Stimulated activated CD4-positive, alpha-beta T cell treated with anti-CD3 and anti-CD28 coated beads, Interleukin-4, amount 100 ng/mL, for 4 hours (primary cell): ENCODE data around the gene RREB1.
"Not testable (repeated sequence)": the region's sequence is repeated elsewhere in the genome, so short reads cannot be mapped to it uniquely, and the experiment has no call there.

Experiments
- DNase-seq, 2 experiments: peaks; one replicate each; pipeline ENCODE4 v3.0.0-alpha.2; 2020

The RREB1 gene

DNA sequence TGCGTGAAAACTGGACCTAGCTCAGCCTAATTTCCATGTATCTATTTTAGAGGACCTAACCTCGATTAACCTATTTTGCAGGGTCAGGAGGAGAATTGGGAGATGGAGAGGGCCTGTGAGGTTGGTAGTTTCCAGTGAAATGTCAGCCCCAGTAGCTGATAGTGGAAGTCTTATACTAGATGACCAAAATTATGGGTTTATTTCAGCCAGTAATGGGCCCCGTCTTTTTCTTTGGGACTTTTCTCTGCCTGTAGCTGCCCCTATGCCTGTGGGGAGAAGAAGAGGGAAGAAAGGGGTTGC is 37.8 kb downstream of the RREB1 start:
- DNase-seq: no peak

DNA sequence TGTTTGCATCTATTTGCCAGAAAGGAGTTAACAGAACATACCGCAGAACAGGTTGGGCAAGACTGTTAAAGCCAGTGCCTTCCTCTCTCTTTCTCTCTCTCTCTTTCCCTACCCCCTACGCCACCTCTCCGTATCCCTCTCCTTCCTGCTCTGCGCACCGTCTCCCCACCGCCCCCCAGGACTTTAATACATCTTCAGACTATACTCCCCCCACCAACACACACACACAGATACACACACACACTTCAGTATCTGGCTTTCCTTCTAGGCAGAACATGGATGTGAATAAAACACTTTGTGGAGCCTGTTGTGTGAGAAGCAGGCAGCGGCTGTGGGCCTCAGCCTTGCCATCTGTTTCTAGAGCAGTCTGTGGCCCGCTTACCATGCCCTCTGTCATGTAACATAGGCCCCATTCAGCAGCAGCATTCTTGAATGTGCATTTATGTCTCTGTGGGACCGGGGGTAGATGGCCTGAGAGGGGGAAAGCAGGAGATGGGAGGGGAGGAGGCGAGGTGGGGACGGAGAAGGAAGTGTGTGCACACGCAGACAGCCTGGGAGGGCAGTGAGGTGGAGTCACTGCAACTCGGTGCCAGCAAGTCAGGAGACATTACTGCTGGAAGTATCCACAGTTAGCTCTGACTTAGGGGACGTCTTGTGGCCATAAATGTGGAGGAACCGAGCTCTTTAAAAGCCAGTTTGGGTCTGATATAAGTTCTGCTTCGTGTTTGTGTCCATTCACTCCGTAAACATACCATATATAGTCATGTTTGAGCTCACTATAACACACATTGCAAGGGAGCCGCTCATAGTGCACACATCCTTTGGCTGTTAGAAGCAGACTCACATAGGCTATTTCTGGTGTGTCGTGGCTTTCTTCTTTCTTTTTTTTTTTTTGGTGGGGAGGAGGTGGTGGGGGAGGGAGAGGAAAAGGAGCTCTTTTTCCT is 38.4 kb downstream of the RREB1 start:
- DNase-seq: no peak

DNA sequence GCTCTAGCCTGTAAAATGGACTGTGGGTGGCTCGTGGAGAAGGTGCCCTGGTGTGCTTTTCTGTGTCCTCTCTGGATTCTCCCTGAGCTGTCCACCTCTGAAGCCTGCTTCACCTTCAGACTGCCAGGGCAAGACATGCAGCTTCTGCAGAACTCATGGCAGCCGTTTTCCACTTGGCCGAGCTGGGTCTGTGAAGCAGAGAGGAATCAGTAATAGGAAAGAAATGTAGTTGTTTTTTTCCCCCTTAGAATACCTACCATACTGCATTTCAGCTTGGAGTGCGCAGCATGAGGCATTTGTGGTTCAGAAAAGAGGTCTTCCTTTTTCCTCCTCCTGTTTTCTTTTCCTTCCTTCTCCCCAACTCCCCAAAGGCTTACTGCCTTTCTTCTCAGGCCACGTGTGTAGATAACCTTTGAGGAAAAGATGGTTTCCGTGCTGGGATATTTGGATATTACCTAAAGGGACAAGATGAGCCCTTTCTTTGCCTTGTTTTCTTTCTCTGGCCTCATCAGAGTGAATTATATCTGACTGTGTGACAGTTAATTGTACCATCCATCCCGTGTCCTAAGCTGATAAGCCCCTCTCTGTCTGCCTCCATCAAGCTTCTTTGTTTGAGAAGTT is 39.4 kb downstream of the RREB1 start:
- DNase-seq: no peak

DNA sequence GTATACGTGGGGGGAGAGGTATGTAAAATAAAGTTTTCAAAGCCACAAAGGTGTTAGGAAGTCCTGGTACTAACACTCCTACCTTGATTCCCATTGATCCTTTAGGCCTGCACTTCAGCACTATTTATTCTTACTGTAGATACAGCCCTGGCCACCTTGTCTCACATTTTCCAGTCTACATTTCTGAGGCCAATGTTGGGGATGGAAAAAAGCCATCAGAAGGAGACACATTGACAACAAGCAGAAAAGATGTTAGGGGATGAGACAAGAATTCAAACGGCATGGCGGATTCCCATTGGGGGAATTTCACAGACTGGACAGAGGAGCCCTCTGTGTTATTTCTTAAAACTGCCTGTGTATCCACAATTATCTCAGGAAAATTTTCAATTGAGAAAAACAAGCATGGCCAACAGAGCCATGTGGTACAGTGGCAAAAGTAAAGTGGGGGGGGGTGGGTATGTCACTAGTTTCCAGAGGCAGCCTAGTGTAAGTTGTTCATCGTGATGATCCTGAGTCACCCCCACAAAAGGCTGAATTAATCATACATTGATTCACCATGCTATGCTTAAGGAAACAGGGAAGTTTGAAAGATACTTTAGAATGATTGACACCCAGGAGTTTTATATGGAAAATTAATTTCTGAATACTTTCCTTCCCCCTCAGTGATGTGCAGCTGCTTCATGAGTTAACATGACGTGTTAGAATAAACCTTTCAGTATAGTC is 40.5 kb downstream of the RREB1 start:
- peak in 1 of 2 experiments; percentile 46 for DNase-seq

DNA sequence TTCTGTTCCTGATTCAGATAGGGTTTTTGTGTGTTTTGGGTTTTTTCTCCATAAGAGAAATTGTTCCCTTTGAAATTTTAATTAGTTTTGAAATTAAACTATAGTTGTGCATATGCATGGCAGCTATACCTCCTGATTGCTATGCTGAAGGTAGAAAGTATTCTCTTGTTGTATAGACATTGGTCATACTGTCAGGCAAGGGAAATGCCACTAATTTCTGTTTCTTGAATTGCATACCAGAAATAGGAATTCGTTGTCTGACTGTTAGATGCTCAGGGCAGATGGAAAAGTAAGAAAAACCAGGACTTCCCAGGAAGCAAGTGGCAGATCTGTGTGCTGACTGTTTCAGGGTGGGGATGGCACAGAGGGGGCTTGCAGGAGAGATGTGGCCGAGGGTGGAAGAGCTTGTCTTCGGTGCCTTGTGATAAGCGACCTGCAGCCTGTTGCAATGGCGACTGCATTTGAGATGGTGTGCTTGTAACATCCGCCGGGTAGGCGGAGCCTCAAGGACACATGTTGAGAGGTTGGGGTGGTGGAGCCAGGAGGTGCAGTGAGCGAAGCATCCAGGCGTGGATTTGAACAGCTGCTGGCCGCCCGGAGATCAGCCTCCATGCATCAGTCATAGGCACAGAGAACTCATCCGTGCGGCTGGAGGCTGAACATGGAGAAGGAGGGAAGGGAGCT is 42.8 kb downstream of the RREB1 start:
- DNase-seq: no peak

DNA sequence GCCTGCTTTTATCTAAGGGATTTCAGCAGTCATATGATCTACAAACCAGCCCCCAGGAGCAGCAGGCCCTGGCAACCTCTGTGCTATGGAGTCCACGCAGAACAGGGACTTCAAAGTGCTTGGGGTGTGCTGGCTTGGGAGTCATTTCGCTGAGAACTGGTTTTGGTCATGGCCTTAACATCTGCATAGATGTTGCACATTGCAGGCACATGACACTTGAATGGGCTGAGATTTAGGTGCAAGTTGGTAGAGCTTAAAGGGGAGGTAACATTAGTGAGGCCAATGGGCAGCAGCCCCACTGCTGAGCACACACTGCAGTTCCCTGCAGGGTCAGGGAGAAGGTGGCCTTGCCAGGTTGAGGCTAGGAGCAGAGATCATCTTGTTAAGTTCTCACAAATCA is 43.6 kb downstream of the RREB1 start:
- DNase-seq: no peak

DNA sequence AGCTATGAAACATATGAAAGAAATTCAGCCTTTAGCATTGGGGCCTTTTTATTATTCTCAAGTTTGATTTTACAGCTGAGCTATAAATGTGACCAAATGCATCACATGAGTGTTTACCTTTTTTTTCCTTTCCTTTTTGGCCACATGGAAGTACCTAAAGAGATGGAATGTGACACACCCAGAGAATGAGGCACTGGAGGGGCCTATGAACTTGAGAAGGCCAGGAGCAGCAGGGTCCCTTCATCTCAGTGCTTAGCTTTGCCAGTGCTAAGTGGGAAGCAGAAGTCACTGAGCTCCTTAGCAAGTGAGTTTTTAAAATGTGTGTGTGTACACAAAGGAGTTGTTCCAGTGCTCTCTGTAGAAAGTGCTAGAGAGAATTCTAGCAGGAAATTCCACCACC is 44.7 kb downstream of the RREB1 start:
- DNase-seq: no peak

DNA sequence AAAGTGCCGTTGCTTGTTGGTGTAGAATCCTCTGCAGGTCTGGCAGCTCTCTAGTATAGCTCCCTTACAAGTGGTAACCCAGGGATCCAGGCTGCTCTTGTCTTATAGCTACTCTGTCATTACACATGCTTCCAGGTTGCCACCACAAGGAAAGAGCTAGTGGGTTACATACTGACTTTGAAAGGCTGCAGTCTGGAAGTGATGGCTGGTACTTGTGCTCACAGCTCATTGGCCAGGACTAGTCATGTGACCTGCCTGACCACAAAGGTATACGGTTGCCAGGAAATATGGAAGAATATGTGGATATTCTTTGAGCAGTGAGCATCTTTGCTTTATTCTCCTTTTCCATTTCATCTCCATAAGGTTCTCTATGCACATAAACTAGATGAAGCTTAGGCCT is 46.0 kb downstream of the RREB1 start:
- DNase-seq: no peak

DNA sequence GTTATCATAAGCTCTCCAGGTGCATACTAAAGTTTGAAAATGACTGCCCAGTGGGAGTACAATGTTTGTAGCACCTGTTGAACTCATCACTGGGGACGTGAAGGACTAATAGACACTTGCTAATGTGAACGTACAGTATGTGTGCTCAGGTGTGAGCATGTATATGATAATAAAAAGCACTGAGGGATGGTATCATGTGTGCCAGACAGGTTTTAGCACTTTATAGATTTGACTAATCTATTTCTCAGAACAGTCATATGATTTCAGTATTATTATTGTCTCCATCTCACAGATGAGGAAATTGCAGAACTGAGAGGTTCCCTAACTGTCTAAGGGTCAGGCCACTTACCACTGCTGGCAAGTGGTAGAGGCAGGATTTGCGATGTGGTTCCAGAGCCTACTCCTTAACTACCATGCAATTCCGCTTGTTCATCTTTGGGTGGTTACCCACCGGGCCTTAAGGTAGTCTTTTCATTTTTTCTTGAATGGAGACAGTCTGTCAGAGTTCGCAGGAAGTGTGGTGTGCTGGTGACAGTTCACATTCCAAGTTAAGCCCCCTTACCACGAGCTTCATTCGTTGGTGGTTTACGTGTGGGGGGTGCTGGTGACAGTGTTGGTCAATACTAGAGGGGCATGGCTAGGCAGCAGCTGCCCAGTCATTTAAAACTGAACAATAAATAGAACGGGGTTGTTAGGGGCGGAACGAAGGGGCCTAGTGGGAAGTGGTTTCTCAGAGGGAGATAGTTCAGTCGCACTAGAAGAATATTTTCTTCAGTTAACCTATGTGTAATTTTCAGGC is 46.8 kb downstream of the RREB1 start:
- DNase-seq: no peak

DNA sequence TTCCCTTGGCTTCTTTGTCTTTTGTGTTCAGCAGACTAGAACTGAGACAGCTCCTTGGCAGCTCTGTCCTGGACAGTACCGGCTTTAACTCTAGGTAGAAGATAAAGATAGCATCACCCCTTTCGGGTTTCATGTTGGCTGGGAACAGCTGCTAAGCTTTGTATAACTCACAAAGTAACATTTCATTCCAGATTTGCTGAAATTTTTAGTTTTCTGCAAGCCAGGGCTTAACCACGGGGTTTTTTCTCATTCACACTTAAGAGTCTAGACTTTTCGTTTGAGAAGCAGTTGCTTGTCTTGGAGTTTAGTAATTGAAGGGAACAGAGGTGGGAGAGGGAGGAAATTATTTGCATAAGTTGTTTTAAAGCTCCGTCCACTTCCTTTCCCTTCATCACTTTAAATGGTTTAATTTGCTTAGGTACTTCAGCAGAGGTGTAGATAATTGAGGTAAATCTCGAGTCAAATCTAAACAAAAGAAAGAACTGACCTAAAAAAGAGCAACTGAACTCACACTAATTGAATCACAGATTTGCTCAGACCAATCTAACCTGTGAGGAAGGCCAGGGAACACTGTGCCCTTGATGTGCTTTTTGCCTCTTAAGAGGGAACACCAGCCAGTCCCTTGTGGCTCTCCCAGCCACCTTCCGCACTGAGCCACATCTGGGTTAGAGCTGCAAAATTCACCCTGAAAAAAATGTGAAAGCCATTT is 48.3 kb downstream of the RREB1 start:
- no peak for DNase-seq

DNA sequence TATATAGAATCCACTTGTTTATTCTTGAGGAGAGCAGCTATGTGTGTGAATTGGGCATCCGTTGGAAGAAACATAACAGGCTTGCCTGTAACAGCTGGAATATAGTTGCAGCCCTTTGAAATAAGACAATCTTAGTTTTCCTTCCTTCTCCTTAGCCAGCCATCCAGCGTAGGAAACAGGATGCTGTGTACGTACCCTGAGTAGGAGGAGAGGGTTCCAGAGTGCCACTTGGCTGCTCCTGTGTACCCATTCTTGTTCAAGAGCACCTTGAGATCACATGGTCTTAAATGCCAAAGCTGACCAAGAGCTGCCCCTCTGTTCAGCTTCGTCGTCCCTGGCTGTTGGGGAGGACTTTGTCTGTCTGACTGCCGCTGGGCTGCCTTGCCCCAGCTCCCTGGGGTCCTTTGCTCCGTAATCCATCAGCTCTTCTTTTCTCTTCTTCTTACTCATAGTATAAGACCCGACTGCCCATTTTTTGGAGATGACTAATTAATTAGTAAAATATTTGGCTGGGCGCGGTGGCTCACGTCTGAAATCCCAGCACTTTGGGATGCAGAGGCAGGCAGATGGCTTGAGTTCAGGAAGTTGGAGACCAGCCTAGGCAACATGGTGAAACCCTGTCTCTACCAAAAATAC is 49.0 kb downstream of the RREB1 start:
- DNase-seq: no peak

DNA sequence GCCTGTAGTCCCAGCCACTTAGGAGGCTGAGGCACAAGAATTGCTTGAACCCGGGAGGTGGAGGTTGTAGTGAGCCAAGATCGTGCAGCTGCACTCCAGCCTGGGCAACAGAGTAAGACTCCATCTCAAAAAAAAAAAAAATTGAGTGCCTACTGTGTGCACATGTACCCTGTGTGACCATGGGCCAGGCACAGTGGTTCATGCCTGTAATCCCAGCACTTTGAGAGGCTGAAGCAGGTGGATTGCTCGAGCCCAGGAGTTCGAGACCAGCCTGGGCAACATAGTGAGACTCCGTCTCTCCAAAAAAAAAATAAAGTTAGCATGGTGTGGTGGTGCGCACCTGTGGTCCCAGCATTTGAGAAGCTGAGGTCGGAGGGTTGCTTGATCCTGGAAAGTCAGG is 49.5 kb downstream of the RREB1 start:
- DNase-seq: not testable (repeated sequence)

DNA sequence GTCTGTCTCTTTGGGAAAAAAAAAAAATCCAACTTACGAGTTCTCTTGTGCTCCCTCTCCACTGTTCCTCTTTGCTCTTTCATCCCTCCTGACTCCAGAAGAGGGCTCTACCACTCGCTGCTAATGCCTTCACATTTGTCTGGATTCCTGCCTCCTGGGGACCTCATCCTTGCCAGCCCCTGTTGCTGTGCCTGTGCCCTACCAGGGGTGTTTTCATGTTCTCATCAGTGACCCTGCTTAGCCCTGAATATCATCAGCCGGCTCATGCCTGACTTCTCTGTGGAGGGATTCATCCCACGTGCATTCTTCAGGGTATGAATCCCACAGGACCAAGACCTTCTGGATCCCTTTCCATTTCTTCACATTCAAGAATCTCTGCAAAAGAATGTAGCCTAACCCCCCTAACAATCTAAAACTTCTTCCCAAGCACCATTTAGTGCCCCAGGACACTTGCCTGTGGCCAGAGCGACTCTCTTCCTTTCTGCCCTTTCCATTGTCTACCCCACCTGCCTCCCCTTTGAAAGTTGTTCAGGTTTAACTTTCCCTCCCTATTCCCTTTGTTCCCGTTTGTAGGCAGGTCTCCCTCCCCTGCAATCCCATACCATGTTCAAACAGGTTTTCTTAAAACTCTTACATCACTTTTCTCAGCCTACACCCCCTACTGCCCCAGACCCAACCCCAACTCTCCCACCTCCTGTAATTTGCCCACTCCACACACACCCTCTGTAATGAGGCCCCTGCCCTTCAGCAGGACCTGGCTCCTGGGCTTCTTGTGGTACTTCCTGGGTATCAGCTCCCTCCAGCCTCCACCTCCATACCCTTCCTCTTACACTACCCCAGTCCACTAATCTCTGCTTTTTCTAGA is 50.2 kb downstream of the RREB1 start:
- DNase-seq: no peak

DNA sequence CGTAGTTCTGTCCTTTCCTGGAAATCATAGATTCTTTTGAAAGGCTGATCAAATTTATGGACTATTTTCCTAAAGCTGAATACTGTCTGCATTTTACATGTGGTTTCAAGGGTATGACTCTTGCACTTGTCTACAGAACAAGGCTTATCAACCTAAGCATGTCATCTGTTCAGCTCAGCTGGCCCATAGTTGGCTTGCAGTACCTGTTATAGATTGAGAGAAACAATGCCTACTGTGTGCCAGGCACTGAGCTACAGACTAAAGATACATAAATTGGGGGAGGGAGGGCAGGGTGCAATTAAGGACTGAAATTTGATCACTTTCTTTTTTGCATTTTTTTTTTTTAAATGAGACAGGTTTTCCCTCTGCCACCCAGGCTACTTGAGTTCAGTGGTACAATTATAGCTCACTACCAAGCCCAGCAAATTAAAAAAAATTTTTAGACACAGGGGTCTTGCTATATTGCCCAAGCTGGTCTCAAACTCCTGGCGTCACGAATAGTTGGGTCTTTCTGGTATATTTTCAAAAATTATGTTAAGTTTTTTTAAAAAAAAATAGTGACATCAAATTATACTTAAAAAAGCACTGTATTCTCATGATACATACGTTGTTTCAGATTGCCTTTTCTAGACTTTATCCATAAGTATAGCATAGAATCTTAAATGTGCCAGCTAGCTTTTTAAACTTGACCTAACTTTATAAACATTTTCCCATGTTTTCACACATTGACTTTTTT is 52.2 kb downstream of the RREB1 start:
- DNase-seq: no peak

DNA sequence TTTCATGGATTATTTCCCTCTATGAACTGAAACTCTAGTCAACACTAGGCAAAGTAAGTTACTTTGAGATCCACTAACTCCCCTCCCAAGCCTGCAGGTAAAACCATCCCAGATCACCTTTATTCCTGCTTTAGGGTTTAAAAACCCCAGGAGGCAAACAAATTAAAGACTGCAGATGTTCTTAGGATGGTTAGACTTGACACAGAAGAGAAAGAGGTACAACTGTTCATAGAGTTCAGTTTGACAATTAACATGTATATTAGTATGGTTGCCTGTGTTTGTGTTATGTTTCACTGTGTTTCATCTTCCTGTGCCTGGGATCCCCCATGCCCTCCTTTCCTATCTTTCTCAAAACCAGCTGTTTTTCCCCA is 53.5 kb downstream of the RREB1 start:
- no peak for DNase-seq

DNA sequence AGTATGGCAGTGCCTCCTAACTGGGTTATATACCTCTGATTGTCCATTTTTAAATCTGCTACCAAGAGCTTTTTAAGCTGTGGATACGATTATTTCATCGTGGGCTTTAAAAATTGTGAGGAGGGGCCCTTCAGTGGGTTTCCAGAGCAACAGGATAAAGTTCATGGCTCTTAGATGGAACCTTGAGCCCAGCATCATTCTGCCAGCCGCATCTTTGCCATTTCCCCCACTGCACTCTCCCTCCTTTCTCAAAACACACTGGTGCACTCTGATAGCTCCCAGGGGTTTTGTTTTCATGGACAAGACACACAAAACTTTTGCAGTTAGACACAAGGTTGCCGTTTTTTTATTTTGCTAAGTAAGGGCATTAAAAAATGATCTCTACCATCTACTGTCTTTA is 54.1 kb downstream of the RREB1 start:
- DNase-seq: no peak

DNA sequence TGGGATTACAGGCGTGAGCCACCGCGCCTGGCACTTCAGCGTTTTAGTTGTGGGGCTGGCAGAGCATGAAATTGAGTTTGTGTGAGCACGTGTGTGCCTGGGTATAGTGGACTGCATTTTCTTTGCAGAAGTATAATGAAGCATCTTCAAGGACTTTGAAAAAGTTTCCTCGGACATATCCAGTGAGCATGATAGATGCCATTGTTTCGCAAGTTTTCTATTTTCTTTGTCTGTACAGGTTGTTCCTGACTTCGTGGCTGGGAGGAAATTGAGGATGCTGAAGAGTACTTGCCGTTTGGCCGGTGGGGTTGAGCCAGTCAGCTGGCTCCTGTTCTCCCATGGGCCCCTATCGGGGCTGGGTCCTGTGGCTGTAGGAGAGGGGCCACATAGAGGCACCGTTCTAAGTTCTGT is 55.9 kb downstream of the RREB1 start:
- no peak for DNase-seq

DNA sequence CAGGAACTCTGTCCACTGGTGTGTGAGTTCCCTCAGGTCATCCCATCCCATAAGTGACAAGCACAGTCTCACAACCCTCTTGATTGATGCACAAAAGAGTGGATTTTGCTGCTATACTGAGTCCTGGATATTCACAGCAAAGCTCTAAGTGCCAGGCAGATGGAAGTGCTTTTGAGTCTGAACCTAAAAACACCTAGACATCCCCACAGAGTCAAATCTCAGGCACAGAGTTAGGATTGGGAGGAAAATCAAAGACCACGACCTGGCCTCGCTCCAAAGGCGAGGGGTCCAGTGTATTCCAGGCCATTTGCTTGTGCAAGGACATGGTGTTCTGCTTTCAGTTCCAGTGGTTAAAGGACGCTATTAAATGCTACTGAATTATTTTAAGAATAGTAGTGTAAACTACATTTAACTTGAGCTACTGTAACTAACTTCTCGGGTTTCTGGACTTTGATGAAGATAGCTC is 56.8 kb downstream of the RREB1 start:
- DNase-seq: no peak
